Sigmoid colon (tissue), 7 donors: ENCODE results near the gene BLOC1S3. TPM values are rescaled to one million over a fixed set of nuclear protein-coding genes. Genes with fewer than 3 reads are reported as not detected.

Experiments
- DNase-seq: peaks from one replicate; pipeline ENCODE4 v3.0.0-alpha.2; 2019
- H3K27ac ChIP-seq, 4 donors: fragments of 200-600 bp; sonication (generic); one replicate each; pipeline ENCODE4 v1.5.1; 2016 to 2019; ENCODE audit warnings: mild to moderate bottlenecking in 1 of 4
- H3K27me3 ChIP-seq, 3 donors: fragments of 200-600 bp; sonication (generic); one replicate each; pipeline ENCODE4 v1.5.1; 2019; ENCODE audit warnings: mild to moderate bottlenecking in 1 of 3
- H3K36me3 ChIP-seq, 4 donors: fragments of 200-600 bp; sonication (generic); one replicate each; pipeline ENCODE4 v1.5.1; 2016 to 2019
- H3K4me1 ChIP-seq, 4 donors: fragments of 200-600 bp; sonication (generic); one replicate each; pipeline ENCODE4 v1.5.1; 2017 to 2019
- H3K4me3 ChIP-seq, 4 donors: fragments of 200-600 bp; sonication (generic); one replicate each; pipeline ENCODE4 v1.5.1; 2017 to 2019; ENCODE audit warnings: mild to moderate bottlenecking in 2 of 4, moderate library complexity in 1 of 4
- H3K9me3 ChIP-seq, 4 donors: fragments of 200-600 bp in 3 of 4; sonication (generic) in 3 of 4; one replicate each; pipeline versions ENCODE4 v1.5.1 to v1.6.1; 2013 to 2019
- CTCF ChIP-seq, 4 experiments: fragments of 450-650 bp in 3 of 4; fragments of 200-600 bp in 1 of 4; IDR thresholded peaks; one replicate each; pipeline ENCODE4 v1.5.1; 2016 to 2019; ENCODE audit warnings: antibody characterized with exemption in 4 of 4, mild to moderate bottlenecking in 3 of 4, moderate library complexity in 2 of 4
- EP300 ChIP-seq, 4 donors: sonication (generic); formaldehyde crosslinking; IDR thresholded peaks; one replicate each; pipeline ENCODE4 v1.6.1; 2017; ENCODE audit warnings: antibody characterized with exemption in 4 of 4
- POLR2A ChIP-seq, 2 donors: fragments of 450-650 bp; IDR thresholded peaks; one replicate each; pipeline ENCODE4 v1.6.1; 2016; ENCODE audit warnings: antibody characterized with exemption in 2 of 2, mild to moderate bottlenecking in 2 of 2, moderate library complexity in 2 of 2
- POLR2AphosphoS5 ChIP-seq, 4 donors: sonication (generic); formaldehyde crosslinking; IDR thresholded peaks; one replicate each; pipeline ENCODE4 v1.6.1; 2017; ENCODE audit warnings: antibody characterized with exemption in 4 of 4
- WGBS, 2 donors: extraction: QIAGEN DNeasy Blood & Tissue Kit; methylation state at CpG; one replicate each; pipeline ENCODE4 v1.1.7; 2013; 5-methylcytosine and 5-hydroxymethylcytosine counted together
- intact Hi-C: fragments of 100-400 bp; cut with DNase I; formaldehyde crosslinking; loops from one replicate; pipeline ENCODE4 v1.15.1; 2023
- polyA plus RNA-seq, 3 donors: library from polyadenylated mRNA; stranded (reverse); fragments of 200-250 nt; gene quantifications; one replicate each; pipeline ENCODE4 v1.2.3, GENCODE V29; 2013
- total RNA-seq, 4 donors: library from RNA; depleted of rRNA; stranded (reverse); fragments of >200 nt; gene quantifications; one replicate each; pipeline ENCODE4 v1.1.0, GENCODE V29; 2016
- donor health status: healthy with polysubstance abuse.
- donor health status: Bipolar disorder and iron deficiency.
- donor health status: healthy.

The BLOC1S3 gene
- total and polyA plus RNA-seq, 7 donors, result 2.8 to 10.9 (median 6.8) TPM

GRCh38 chr19:45180936-45181335, 2.4 kb downstream of the BLOC1S3 start:
- H3K27me3 ChIP-seq, result no peaks in the 10 kb centered on the region
- TF ChIP-seq POLR2AphosphoS5 (IDR thresholded peaks at IDR 0.05) (no peak), CTCF (IDR thresholded peaks at IDR 0.05) (no peak), EP300 (IDR thresholded peaks at IDR 0.05) (no peak), POLR2A (IDR thresholded peaks at IDR 0.05) (no peak)
- no peak for DNase-seq
- intact Hi-C loops, result no loop called here
- H3K4me1 ChIP-seq, result peaks cover 0 to 38% (median 30%) of the 10 kb centered on the region in 4 donors
- H3K9me3 ChIP-seq, result no peaks in the 10 kb centered on the region
- WGBS, 2 donors, result 76 to 87% methylated on average over 7 of the region's 7 CpGs
- no peak overlapping the region for H3K4me3 ChIP-seq
- H3K27ac ChIP-seq, result no peak overlapping the region
- peaks cover 0 to 5% (median 0%) of the 10 kb centered on the region in 4 donors for H3K36me3 ChIP-seq

GRCh38 chr19:45182758-45183157, 4.2 kb downstream of the BLOC1S3 start:
- H3K27ac ChIP-seq, result no peak overlapping the region
- intact Hi-C loops, result no loop called here
- H3K4me3 ChIP-seq, result no peak overlapping the region
- H3K4me1 ChIP-seq, result peaks cover 0 to 28% (median 22%) of the 10 kb centered on the region in 4 donors
- no peak for DNase-seq
- no peaks in the 10 kb centered on the region for H3K9me3 ChIP-seq
- WGBS, 2 donors, result 35 to 75% methylated on average over 4 of the region's 4 CpGs
- no peaks in the 10 kb centered on the region for H3K27me3 ChIP-seq
- H3K36me3 ChIP-seq, result peaks cover 0 to 5% (median 0%) of the 10 kb centered on the region in 4 donors
- TF ChIP-seq EP300 (IDR thresholded peaks at IDR 0.05) (no peak), POLR2A (IDR thresholded peaks at IDR 0.05) (no peak), POLR2AphosphoS5 (IDR thresholded peaks at IDR 0.05) (no peak), CTCF (IDR thresholded peaks at IDR 0.05) (no peak)

- Histone ChIP-seq H3K4me1 (peaks cover 0 to 26% (median 21%) of the 10 kb centered on the region in 4 donors), H3K27me3 (no peaks in the 10 kb centered on the region), H3K36me3 (peaks cover 0 to 5% (median 0%) of the 10 kb centered on the region in 4 donors), H3K4me3 (no peak overlapping the region), H3K9me3 (no peaks in the 10 kb centered on the region), H3K27ac (no peak overlapping the region)
- 95 to 97% methylated on average over 5 of the region's 5 CpGs for WGBS, 2 donors
- TF ChIP-seq CTCF (IDR thresholded peaks at IDR 0.05) (no peak), EP300 (IDR thresholded peaks at IDR 0.05) (no peak), POLR2A (IDR thresholded peaks at IDR 0.05) (no peak), POLR2AphosphoS5 (IDR thresholded peaks at IDR 0.05) (no peak)
- intact Hi-C loops, result no loop called here
- no peak for DNase-seq
Observed at GRCh38 chr19:45184115-45184514, 5.5 kb downstream of the BLOC1S3 start.

- no peak for DNase-seq
- no peak for TF ChIP-seq POLR2AphosphoS5 (IDR thresholded peaks at IDR 0.05)
- no peak for TF ChIP-seq POLR2A (IDR thresholded peaks at IDR 0.05)
- TF ChIP-seq CTCF (IDR thresholded peaks at IDR 0.05), result no peak
- TF ChIP-seq EP300 (IDR thresholded peaks at IDR 0.05), result no peak
- WGBS, 2 donors, result 90 to 92% methylated on average over 12 of the region's 12 CpGs
Observed at GRCh38 chr19:45186509-45187334, 8.1 kb downstream of the BLOC1S3 start.

More at GRCh38 chr19:45186509-45187334, 8.1 kb downstream of the BLOC1S3 start:
- H3K4me1 ChIP-seq, result peaks cover 0 to under 1% (median 0%) of the 10 kb centered on the region in 4 donors
- no peak overlapping the region for H3K27ac ChIP-seq
- no peak overlapping the region for H3K4me3 ChIP-seq
- intact Hi-C loops, result no loop called here
- no peaks in the 10 kb centered on the region for H3K27me3 ChIP-seq
- no peaks in the 10 kb centered on the region for H3K36me3 ChIP-seq
- no peaks in the 10 kb centered on the region for H3K9me3 ChIP-seq
